HL-60 (cell line): Measurements from ENCODE around the gene PSMD14.

ENCODE experiments used
- POLR2AphosphoS5 ChIP-seq: IDR thresholded peaks from 2 replicates; pipeline ENCODE4 v1.6.1; 2012; ENCODE audit warnings: low read depth
- TF ChIP-seq, protein P1 (sequence below): IDR thresholded peaks from one replicate; pipeline ENCODE4 v1.5.1; 2011; ENCODE audit warnings: low read length, control low read depth, inconsistent platforms; ENCODE audit not compliant: insufficient read depth

DNA sequence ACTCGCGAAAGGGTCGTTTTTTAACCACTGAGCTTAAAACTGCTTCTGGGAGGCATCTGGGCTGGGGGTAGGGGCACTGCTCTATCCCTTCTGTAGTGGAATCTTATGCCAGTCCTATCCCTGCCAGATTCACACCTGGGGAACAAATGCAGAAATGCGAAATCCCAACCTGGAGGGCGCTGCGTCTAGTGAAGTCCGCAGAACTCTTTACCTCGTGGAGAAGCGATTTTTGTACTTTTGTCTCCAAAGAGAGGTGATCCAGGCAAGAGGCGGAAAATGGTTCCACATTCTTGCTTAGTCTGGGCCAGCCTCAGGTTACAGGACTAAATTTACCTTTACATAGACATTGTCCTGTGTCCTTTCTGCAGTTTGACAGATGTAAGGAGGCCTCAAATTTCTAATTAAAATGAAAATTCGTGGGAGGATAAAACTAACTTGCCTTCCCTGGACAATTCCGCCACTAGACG, 118.3 kb downstream of the PSMD14 start:
- TF ChIP-seq, protein P1, sequence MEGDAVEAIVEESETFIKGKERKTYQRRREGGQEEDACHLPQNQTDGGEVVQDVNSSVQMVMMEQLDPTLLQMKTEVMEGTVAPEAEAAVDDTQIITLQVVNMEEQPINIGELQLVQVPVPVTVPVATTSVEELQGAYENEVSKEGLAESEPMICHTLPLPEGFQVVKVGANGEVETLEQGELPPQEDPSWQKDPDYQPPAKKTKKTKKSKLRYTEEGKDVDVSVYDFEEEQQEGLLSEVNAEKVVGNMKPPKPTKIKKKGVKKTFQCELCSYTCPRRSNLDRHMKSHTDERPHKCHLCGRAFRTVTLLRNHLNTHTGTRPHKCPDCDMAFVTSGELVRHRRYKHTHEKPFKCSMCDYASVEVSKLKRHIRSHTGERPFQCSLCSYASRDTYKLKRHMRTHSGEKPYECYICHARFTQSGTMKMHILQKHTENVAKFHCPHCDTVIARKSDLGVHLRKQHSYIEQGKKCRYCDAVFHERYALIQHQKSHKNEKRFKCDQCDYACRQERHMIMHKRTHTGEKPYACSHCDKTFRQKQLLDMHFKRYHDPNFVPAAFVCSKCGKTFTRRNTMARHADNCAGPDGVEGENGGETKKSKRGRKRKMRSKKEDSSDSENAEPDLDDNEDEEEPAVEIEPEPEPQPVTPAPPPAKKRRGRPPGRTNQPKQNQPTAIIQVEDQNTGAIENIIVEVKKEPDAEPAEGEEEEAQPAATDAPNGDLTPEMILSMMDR: peak; percentile 13
- no peak for TF ChIP-seq POLR2AphosphoS5
